HG02884 (cell line): ENCODE measurements around the gene ITPR2.
"Not testable (repeated sequence)": the region's sequence is repeated elsewhere in the genome, so short reads cannot be mapped to it uniquely, and the experiment has no call there.

Source experiments
- ATAC-seq: cut with Tn5 transposase; IDR thresholded peaks from one replicate; pipeline ENCODE4 v1.9.1; 2021; ENCODE audit warnings: mild to moderate bottlenecking, moderate library complexity; ENCODE audit not compliant: unreplicated experiment

ITPR2 gene

GRCh38 chr12:26851031-26851809 is 18.2 kb upstream of the ITPR2 start:
- no peak for ATAC-seq

GRCh38 chr12:26848156-26848825 is 15.3 kb upstream of the ITPR2 start:
- no peak for ATAC-seq

DNA sequence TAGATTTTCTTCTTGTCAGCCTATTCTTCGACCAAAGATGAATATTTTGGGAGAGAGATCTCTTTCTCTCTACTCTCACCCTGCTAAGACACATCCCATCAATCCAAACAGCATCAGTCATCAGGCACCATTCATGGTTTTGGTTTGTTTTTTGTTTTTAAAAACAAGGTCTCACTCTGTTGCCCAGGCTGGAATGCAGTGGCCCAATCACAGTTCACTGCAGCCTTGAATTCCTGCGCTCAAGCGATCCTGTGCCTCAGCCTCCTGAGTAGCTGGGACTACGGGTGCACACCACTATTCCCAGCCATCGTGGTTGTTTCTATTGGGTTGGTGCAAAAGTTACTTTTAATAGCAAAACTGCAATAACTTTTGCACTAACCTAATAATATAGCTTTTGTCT is 14.4 kb upstream of the ITPR2 start:
- ATAC-seq: no peak

DNA sequence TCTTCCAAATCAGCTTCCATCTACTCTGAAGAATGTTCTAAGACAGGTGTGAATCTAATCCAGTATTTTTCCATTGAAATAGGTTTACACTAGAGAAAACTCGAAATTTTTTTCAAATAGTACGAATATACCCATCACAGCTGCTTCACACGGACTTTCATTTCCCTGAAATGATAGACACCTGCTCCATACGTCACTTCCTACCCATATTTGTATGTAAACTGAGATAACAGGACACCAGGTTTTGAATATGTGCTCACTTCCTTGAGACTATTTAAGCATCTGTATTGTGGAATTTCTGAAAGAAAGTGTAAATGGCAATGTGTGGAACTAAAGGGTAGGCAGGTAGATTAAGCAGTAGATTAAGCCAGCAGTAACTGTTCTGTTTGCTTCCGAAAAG is 13.4 kb upstream of the ITPR2 start:
- ATAC-seq: no peak

DNA sequence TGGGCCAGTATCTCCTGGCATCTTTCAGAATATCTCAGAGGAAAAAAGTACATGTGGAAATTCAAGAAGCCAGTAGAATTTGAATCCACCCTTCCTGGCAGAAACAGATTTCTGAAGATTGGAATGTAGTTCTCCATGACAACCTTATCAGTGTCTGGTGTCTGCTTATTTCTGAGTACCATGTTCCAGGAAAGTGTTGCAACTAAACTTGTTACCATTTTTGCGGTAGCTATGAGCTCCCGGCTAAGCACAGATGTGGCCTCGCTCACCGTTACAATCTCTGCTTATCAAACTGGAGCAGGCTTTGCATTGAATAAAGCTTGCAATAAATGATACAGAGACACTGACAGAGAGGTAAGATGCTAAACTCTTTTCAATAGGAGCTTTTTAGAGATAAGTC is 13.0 kb upstream of the ITPR2 start:
- no peak for ATAC-seq

DNA sequence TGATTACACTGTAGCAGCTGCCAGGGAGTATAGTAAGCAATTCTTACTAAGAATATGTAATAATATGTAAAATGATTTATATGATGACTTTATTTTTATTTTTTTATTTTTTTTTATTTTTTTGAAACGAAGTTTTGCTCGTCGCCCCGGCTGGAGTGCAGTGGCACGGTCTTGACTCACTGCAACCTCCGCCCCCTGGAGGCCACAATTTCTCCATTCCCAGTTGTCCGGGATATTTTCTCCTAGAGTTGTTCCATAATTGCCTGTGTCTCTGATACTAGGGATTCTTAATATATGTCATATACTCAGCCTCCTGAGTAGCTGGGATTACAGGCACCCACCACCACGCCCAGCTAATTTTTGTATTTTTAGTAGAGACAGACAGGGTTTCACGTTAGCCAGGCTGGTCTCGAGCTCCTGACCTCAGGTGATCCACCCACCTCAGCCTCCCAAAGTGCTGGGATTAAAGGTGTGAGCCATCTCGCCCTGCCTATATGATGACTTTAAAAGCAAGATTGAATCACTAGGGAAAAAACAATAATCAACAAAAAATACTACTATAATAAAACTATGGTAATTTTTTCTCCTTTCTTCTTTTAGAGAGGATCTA is 12.2 kb upstream of the ITPR2 start:
- no peak for ATAC-seq

DNA sequence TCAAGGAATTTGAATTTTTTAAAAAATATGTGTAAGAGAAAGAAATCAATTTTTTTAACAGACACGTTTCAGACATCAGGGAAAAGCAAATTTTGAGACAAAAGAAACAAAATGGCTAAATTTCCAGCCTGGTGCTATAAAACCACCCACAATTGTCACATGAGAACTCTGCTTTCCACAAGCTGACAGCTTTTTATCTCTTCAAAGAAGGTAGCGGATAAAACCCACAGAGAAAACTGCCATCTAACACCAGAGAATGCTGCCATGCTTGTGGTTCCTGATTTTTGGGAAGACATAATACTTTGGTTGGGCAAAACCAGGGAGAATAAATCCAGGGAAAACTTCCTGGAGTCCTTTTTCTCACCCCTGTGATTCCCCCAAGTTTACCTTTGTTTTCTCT is 10.3 kb upstream of the ITPR2 start:
- ATAC-seq: no peak

DNA sequence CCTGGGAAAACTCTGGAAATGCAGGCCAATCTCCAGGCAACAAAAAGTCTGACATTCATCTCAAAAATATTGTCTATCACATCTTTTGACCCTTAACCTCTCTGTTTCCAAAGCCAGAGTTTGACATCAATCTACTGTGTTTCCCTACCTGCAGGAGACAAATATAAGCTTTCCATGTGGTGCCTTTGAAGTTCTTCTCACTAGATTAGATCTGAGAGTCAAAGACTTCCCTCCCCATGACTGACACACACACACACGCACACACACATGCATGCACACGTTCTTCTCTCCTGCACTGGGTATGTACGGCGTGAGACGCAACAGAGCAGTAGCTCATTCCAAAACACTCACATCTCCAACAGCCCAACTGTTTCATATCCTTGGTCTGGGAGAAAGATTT is 8.1 kb upstream of the ITPR2 start:
- ATAC-seq: no peak

DNA sequence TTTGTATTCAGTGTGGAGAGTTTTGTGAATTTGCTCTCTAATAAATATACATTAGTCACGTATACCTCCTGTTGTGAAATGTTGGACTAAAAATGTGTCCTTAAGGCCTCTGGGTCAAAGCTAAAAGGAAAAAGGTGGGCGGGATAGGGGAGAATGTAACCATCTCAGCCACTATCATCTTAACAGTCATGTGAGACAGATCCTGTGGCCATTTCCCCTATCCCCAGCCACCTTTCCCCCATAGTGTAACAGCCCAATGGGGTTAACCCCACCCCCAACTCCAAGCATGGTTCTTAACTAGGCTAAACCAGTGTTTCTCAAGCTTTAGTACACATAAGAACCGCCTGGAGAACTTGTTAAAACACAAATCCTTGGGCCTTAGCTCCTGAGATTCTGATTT is 6.5 kb upstream of the ITPR2 start:
- ATAC-seq: no peak

GRCh38 chr12:26838888-26839416 is 6.0 kb upstream of the ITPR2 start:
- ATAC-seq: no peak

DNA sequence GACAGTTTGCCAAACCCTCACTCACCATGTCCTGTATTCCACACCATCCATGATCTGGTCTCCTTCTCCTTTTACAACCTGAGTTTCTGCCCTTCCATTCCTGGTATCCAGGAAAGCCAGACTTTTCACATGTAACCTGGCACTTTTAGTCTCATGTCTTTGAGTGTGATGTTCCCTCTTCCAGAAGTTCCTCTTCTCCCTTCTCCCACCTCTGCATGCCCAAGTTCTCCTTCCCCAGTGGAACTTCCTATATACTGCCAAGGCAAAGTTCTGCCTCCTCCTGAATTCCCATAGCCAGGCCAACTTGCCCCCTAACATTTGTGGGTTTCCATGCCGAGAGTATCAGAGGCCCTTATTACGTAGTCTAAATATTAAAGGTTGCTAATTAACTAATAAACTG is 3.2 kb upstream of the ITPR2 start:
- ATAC-seq: no peak

DNA sequence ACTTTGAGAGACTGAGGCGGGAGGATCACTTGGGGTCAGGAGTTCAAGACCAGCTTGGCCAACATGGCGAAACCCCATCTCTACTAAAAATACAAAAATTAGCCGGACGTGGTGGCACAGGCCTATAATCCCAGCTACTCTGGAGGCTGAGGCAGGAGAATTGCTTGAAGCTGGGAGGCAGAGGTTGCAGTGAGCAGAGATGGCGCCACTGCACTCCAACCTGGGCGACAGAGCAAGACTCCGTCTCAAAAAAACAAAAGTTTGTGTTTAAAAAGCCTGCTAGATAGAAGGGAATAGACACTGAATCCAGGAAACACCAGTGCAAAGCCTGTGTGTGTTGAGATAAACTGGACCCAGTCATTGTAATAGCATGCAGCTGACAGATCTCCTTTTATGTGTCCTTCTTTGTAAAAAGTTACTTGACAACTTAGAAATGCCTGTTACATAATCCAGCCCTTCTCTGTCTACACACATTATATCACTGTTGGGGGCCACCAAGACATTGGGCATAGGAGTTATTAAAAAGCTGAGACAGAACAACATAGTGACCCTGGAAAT is 1.6 kb upstream of the ITPR2 start:
- not testable (repeated sequence) for ATAC-seq

GRCh38 chr12:26833743-26834490 is 923 bp upstream of the ITPR2 start:
- no peak for ATAC-seq

DNA sequence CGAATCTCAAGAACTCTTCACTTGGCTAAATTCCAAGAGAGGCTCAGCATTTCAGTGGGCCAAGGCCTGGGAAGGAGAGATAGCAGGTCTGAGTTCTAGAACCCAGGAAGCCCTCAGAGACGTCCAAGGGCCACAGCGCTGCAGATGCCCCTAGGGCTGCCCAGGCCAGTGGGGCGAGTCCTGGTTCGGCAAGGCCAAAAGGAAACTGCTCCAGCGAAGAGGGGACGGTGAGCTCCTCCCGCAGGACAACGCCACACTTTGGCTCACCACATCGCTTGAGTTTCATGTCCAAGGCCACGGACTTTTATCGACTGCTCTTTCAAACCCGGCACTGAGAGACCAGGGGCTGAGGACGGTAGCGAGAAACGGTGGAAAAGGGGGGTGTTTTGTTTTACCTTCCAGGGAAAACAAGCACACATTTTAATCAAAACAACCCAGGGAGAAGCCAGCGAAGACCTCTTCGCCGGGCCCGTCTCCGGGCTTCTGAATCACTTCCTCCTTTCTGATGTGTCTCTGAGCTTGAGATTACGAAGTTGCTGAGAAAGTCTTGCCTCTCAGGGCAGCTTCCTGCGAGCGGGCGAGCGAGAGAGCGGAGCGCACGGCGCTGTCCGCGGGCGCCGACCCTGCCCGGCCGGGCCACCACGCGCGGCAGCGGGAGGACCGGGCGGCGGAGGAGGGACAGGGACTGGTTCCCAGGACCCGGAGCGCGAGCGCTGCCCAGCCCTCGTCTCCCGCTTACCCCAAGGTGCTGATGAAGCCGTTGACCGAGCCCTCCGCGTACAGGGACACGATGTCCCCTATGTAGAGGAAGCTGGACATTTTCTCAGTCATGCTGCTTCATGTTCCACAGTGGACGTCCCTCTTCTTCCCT is 808 bp downstream of the ITPR2 start:
- ATAC-seq: peak; percentile 50

- ATAC-seq: no peak
Observed at GRCh38 chr12:26830783-26831551, 2.0 kb downstream of the ITPR2 start.

- no peak for ATAC-seq
Observed at GRCh38 chr12:26830363-26830762, 2.6 kb downstream of the ITPR2 start.

GRCh38 chr12:26828280-26829073 is 4.5 kb downstream of the ITPR2 start:
- ATAC-seq: no peak

- no peak for ATAC-seq
Observed at GRCh38 chr12:26826437-26826836, 6.6 kb downstream of the ITPR2 start.
